GM23338 (cell line): ENCODE results near the gene KCNH5. TPM values are rescaled to one million over a fixed set of nuclear protein-coding genes. Genes with fewer than 3 reads are reported as not detected.

ENCODE experiments used
- ATAC-seq: fragments of 200-7000 bp; cut with Tn5 transposase; 3 replicates; pipeline ENCODE4 v1.9.1; 2020
- DNase-seq: peaks from one replicate; pipeline ENCODE4 v3.0.0-alpha.2; 2015; ENCODE audit warnings: low spot score
- H2AFZ ChIP-seq: fragments of 200-600 bp; sonication (generic); 2 replicates; pipeline ENCODE4 v1.8.0; 2016; ENCODE audit warnings: antibody characterized with exemption, mild to moderate bottlenecking, moderate library complexity
- H3F3A ChIP-seq: fragments of 200-600 bp; sonication (generic); replicated peaks from 2 replicates; pipeline ENCODE4 v1.8.0; 2017; ENCODE audit warnings: antibody characterized with exemption, mixed run types, low read depth
- H3K27ac ChIP-seq: fragments of 200-600 bp; sonication (generic); 2 replicates; pipeline ENCODE4 v1.6.1; 2016; ENCODE audit warnings: low read depth
- H3K27me3 ChIP-seq: fragments of 200-600 bp; sonication (generic); 2 replicates; pipeline ENCODE4 v1.8.0; 2016; ENCODE audit warnings: mild to moderate bottlenecking, mixed run types, moderate library complexity; ENCODE audit not compliant: insufficient read depth
- H3K36me3 ChIP-seq: fragments of 200-600 bp; sonication (generic); 2 replicates; pipeline ENCODE4 v1.8.0; 2016; ENCODE audit warnings: mild to moderate bottlenecking; ENCODE audit not compliant: insufficient read depth
- H3K4me1 ChIP-seq: fragments of 200-600 bp; sonication (generic); 2 replicates; pipeline ENCODE4 v1.8.0; 2016; ENCODE audit warnings: mild to moderate bottlenecking, moderate library complexity; ENCODE audit not compliant: insufficient read depth
- H3K4me2 ChIP-seq: fragments of 200-600 bp; sonication (generic); 2 replicates; pipeline ENCODE4 v1.7.1; 2017; ENCODE audit warnings: mixed run types
- H3K4me3 ChIP-seq: fragments of 200-600 bp; sonication (generic); 2 replicates; pipeline ENCODE4 v1.6.1; 2016; ENCODE audit warnings: mixed run types
- H3K79me2 ChIP-seq: fragments of 200-600 bp; sonication (generic); replicated peaks from 2 replicates; pipeline ENCODE4 v1.8.0; 2017; ENCODE audit warnings: mild to moderate bottlenecking; ENCODE audit not compliant: insufficient read depth
- H3K9me2 ChIP-seq: fragments of 200-600 bp; sonication (generic); 2 replicates; pipeline ENCODE4 v1.8.0; 2017; ENCODE audit not compliant: insufficient read depth
- H4K20me1 ChIP-seq: fragments of 200-600 bp; sonication (generic); replicated peaks from 2 replicates; pipeline ENCODE4 v1.8.0; 2017; ENCODE audit warnings: mild to moderate bottlenecking; ENCODE audit not compliant: insufficient read depth
- H3K27ac Mint-ChIP-seq: 2 replicates; pipeline ENCODE4 v1.8.0; 2020; ENCODE audit warnings: inconsistent platforms, mild to moderate bottlenecking, moderate library complexity, mixed read lengths
- H3K27me3 Mint-ChIP-seq: 3 replicates; pipeline ENCODE4 v1.8.0; 2022; ENCODE audit warnings: low read depth, mild to moderate bottlenecking, moderate library complexity, mixed read lengths, inconsistent platforms; ENCODE audit not compliant: insufficient read depth, poor library complexity
- H3K36me3 Mint-ChIP-seq: 3 replicates; pipeline ENCODE4 v1.8.0; 2021; ENCODE audit warnings: low read depth, mild to moderate bottlenecking, inconsistent platforms, moderate library complexity, mixed read lengths
- H3K4me1 Mint-ChIP-seq: 3 replicates; pipeline ENCODE4 v1.8.0; 2020; ENCODE audit warnings: mild to moderate bottlenecking, inconsistent platforms, mixed read lengths
- H3K4me3 Mint-ChIP-seq: 3 replicates; pipeline ENCODE4 v1.8.0; 2021; ENCODE audit warnings: moderate library complexity, mild to moderate bottlenecking, inconsistent platforms, mixed read lengths
- H3K9me3 Mint-ChIP-seq: 3 replicates; pipeline ENCODE4 v1.8.0; 2020; ENCODE audit warnings: moderate library complexity, mild to moderate bottlenecking, inconsistent platforms, mixed read lengths
- CTCF ChIP-seq, 2 experiments: fragments of 200-600 bp in 1 of 2; sonication (generic) in 1 of 2; conservative IDR thresholded peaks; 2 replicates each; pipeline versions ENCODE4 v1.5.1 to v1.6.1; 2016 to 2017; ENCODE audit warnings: antibody characterized with exemption in 2 of 2, low read depth in 2 of 2, mild to moderate bottlenecking in 2 of 2, moderate library complexity in 1 of 2
- ETS1 ChIP-seq: IDR thresholded peaks from 2 replicates; pipeline ENCODE4 v1.6.1; 2016; ENCODE audit warnings: antibody characterized with exemption
- EZH2 ChIP-seq: fragments of 200-600 bp; sonication (generic); IDR thresholded peaks from one replicate; pipeline ENCODE4 v1.8.0; 2017; ENCODE audit warnings: antibody characterized with exemption, mild to moderate bottlenecking, low read depth; ENCODE audit not compliant: unreplicated experiment
- EZH2phosphoT487 ChIP-seq: fragments of 200-600 bp; sonication (generic); IDR thresholded peaks from one replicate; pipeline ENCODE4 v1.8.1; 2018; ENCODE audit warnings: antibody characterized with exemption; ENCODE audit not compliant: unreplicated experiment
- JUNB ChIP-seq: IDR thresholded peaks from one replicate; pipeline ENCODE4 v1.6.1; 2016; ENCODE audit warnings: antibody characterized with exemption; ENCODE audit not compliant: unreplicated experiment
- STAT1 ChIP-seq: IDR thresholded peaks from one replicate; pipeline ENCODE4 v1.6.1; 2016; ENCODE audit warnings: antibody characterized with exemption; ENCODE audit not compliant: unreplicated experiment
- ZNF331 ChIP-seq: fragments of 250-450 bp; sonication (Bioruptor Pico); IDR thresholded peaks from 2 replicates; pipeline ENCODE4 v1.5.0; 2020; ENCODE audit warnings: low read depth, mild to moderate bottlenecking, moderate library complexity
- ZNF462 ChIP-seq: fragments of 250-450 bp; sonication (Bioruptor Pico); IDR thresholded peaks from 2 replicates; pipeline ENCODE4 v1.5.0; 2020; ENCODE audit warnings: mild to moderate bottlenecking, moderate library complexity
- polyA plus RNA-seq: library from polyadenylated mRNA; unstranded; fragments of >200 nt; fragmentation: Nextera tagmentation; extraction: Ambion mirVana; gene quantifications from 2 replicates; pipeline ENCODE4 v1.2.1, GENCODE V29; 2016
- total RNA-seq: library from RNA; depleted of rRNA; stranded (reverse); fragments of >200 nt; shearing (Covaris generic); gene quantifications from 2 replicates; pipeline ENCODE4 v1.2.3, GENCODE V29; 2014

KCNH5 gene
- total and polyA plus RNA-seq, 2 experiments from 2014 or later = 0.71 to 0.83 TPM

- no peaks in the 10 kb centered on the region; the same call in 1 of the 2 replicates for H3K9me2 ChIP-seq
- Mint-ChIP-seq H3K36me3 (no peaks in the 10 kb centered on the region), H3K4me1 (peaks cover 4% of the 10 kb centered on the region; the same call in 2 of the 3 replicates), H3K27ac (no peak overlapping the region), H3K9me3 (no peaks in the 10 kb centered on the region), H3K27me3 (no peaks in the 10 kb centered on the region), H3K4me3 (no peak overlapping the region)
- H3K4me1 ChIP-seq = no peaks in the 10 kb centered on the region
- DNase-seq (no peak), ATAC-seq (no peak)
- no peak overlapping the region for H3K27ac ChIP-seq
- no peaks in the 10 kb centered on the region for H3K36me3 ChIP-seq
- H3K4me3 ChIP-seq = no peak overlapping the region
- H2AFZ ChIP-seq = no peak overlapping the region
- no peaks in the 10 kb centered on the region for H3F3A ChIP-seq
- H3K4me2 ChIP-seq = no peak overlapping the region
- no peaks in the 10 kb centered on the region for H3K27me3 ChIP-seq
- H4K20me1 ChIP-seq = no peaks in the 10 kb centered on the region
- no peaks in the 10 kb centered on the region for H3K79me2 ChIP-seq
- TF ChIP-seq ETS1 = no peak
- TF ChIP-seq EZH2phosphoT487 = no peak
- TF ChIP-seq CTCF (conservative IDR thresholded peaks at IDR 0.05; ENCODE audit: low read depth in 2 of 2) = no peak
- no peak for TF ChIP-seq ZNF331 (CRISPR knock-in tag)
Observed at GRCh38 chr14:63032076-63032475, 13.2 kb downstream of the KCNH5 start.

GRCh38 chr14:63030113-63030512 lies 15.1 kb downstream of the KCNH5 start:
- H3K79me2 ChIP-seq = no peaks in the 10 kb centered on the region
- no peak overlapping the region for H3K27ac ChIP-seq
- H3K36me3 Mint-ChIP-seq = no peaks in the 10 kb centered on the region
- H3K27me3 ChIP-seq = no peaks in the 10 kb centered on the region
- no peaks in the 10 kb centered on the region for H3K36me3 ChIP-seq
- ATAC-seq (no peak), DNase-seq (peak; percentile 23)
- no peak overlapping the region for H3K4me2 ChIP-seq
- no peaks in the 10 kb centered on the region for H4K20me1 ChIP-seq
- H3K4me1 ChIP-seq = no peaks in the 10 kb centered on the region
- peaks cover 4% of the 10 kb centered on the region; the same call in 2 of the 3 replicates for H3K4me1 Mint-ChIP-seq
- H3F3A ChIP-seq = no peaks in the 10 kb centered on the region
- no peaks in the 10 kb centered on the region for H3K27me3 Mint-ChIP-seq
- no peak overlapping the region for H3K4me3 Mint-ChIP-seq
- H3K4me3 ChIP-seq = no peak overlapping the region
- no peak overlapping the region for H3K27ac Mint-ChIP-seq
- H3K9me2 ChIP-seq = no peaks in the 10 kb centered on the region; the same call in 1 of the 2 replicates
- no peak overlapping the region for H2AFZ ChIP-seq
- no peaks in the 10 kb centered on the region for H3K9me3 Mint-ChIP-seq
- no peak for TF ChIP-seq EZH2phosphoT487
- no peak for TF ChIP-seq STAT1
- no peak for TF ChIP-seq JUNB
- no peak for TF ChIP-seq ZNF331 (CRISPR knock-in tag)
- TF ChIP-seq EZH2 = no peak
- no peak for TF ChIP-seq ZNF462 (CRISPR knock-in tag)
- TF ChIP-seq CTCF (conservative IDR thresholded peaks at IDR 0.05; ENCODE audit: low read depth in 2 of 2) = no peak
- TF ChIP-seq ETS1 = no peak
